Medulla oblongata (tissue), 1 donor: ENCODE measurements around the gene OR4N2.
"Not testable (repeated sequence)": the region's sequence is repeated elsewhere in the genome, so short reads cannot be mapped to it uniquely, and the experiment has no call there.

Experiments used
- DNase-seq: peaks from one replicate; pipeline ENCODE4 v3.0.0-alpha.2; 2015; ENCODE audit errors: extremely low spot score

OR4N2 gene, protein sequence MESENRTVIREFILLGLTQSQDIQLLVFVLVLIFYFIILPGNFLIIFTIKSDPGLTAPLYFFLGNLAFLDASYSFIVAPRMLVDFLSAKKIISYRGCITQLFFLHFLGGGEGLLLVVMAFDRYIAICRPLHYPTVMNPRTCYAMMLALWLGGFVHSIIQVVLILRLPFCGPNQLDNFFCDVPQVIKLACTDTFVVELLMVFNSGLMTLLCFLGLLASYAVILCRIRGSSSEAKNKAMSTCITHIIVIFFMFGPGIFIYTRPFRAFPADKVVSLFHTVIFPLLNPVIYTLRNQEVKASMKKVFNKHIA

DNA sequence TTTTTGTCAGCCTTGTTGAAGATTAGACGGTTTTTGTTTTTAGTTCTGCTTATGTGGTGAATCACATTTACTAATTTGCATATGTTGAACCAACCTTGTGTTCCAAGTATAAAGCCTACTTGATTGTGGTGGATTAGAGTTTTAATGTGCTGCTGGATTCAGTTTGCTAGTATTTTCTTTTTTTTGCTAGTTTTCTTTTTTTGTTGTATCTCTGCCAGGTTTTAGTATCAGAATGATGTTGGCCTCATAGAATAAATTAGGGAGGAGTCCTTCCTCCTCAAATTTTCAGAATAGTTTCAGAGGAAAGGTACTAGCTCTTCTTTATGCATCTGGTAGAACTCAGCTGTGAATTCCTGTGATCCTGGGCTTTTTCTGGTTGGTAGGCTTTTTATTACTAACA, at the start of gene OR4N2:
Gene OR4N2 (plus strand): TSS at position 301 of the 400 bp plus-strand sequence. CDS start 23,679 bp downstream, outside the sequence.
- not testable (repeated sequence) for DNase-seq

DNA sequence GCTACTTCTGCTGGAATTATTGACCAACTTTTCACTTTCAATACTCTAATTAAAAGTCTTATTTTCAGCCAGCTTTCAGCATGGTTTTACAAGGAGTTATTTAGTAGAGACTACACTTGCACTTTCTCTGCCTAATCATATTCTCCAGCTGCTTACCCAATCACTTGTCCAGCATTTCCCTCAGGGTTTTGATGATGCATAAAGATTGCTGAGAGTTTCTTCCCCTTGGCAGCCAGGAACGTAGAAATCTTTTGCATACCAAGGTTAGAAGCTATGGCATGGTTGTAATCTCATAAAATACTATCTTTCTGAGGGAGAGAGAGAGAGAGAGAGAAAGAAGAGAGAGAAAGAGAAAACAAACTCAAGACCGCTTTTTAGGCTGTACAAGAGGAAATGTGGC, 49.4 kb upstream of the OR4N2 start:
- no peak for DNase-seq

DNA sequence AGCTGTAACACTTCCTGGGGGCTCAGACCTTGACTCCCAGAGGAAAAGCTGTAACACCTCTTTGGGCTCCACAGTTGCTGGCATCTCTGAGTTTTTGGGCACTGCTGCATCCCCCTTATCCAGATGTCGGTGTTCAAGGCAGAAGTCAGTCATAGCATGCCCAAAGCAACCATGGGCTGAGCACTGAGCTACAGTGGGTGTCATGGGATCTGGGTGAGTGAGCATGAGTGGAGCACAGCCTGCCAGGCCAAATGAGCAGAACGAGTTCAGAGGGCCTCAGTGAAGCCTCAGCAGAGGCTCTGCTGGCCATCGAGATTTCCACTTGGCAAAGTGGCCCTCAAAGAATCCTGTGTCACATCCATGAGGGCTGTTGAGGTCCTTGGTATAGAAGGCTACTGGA, 32.1 kb upstream of the OR4N2 start:
- DNase-seq, result not testable (repeated sequence)

- peak; percentile 56 for DNase-seq
Measured at GRCh38 chr14:19771895-19772430, 31.6 kb upstream of the OR4N2 start.

- DNase-seq, result not testable (repeated sequence)
Measured at GRCh38 chr14:19772454-19772853, 31.1 kb upstream of the OR4N2 start.

DNA sequence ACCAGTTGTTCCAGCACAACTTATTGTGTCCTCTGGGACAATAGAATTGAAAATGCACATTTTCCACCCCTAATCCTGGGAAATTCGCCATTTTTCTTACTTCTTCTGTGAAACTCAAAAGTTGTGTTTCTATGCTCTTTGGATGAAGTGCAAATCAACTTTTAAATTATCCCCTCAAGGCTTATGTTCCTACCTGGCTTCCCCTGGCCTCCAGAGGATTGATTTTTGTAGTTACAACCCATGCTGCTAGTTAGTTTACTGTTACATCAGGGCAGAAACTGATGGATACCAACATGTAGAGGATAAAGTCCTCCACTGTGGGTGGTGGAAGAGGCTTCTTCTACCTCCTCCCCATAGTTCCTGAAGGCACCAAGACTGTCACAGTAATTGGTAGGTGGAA, 30.4 kb upstream of the OR4N2 start, which contains the start of gene OR4M1:
Gene OR4M1 (plus strand): TSS at position 301 of the 400 bp plus-strand sequence. CDS start 6,819 bp downstream, outside the sequence.
- DNase-seq, result not testable (repeated sequence)

- DNase-seq, result no peak
Measured at GRCh38 chr14:19775587-19775986, 28.0 kb upstream of the OR4N2 start.

DNA sequence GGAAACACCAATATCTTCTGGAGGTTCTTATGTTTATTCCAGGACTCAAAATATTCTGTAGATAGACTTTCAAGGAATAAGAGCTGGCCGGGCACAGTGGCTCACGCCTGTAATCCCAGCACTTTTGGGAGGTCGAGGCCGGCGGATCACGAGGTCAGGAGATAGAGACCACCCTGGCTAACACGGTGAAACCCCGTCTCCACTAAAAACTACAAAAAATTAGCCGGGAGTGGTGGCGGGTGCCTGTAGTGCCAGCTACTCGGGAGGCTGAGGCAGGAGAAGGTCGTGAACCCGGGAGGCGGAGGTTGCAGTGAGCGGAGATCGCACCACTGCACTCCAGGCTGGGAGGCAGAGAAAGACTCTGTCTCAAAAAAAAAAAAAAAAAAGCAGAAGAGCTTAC, 17.7 kb upstream of the OR4N2 start:
- DNase-seq, result not testable (repeated sequence)

DNA sequence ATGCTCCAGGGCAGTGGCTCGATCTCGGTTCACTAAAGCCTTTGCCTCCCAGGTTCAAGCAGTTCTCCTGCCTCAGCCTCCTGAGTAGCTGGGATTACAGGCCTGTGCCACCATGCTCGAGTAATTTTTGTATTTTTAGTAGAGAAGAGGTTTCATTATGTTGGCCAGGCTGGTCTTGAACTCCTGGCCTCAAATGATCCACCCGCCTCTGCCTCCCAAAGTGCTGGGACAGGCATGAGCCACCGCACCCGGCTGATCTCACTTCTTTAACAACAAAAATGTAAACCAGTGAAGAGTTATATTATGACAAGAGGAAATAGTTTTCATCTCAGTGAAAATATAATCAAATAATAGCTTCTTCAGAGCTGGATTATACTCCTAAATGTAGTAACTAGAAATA, 16.3 kb upstream of the OR4N2 start:
- not testable (repeated sequence) for DNase-seq

DNA sequence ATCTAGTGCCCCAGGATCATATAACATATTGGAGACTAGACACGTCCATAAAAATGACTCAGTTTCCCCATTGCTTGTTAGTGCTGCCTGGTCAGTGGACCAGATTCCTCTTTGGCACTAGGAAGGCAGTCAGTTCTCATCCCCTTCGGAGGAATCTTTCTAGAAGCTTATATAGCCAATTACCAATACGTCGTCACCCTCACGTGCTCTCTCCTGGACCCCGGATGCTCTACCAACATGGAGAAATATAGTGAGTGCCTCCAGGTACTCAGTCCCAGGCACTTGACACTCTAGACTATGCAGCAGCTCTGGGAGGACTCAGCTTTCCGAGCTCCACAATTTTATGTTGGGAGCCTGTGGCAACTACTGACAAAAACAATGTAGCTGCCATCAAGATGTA, 15.4 kb upstream of the OR4N2 start:
- not testable (repeated sequence) for DNase-seq

DNA sequence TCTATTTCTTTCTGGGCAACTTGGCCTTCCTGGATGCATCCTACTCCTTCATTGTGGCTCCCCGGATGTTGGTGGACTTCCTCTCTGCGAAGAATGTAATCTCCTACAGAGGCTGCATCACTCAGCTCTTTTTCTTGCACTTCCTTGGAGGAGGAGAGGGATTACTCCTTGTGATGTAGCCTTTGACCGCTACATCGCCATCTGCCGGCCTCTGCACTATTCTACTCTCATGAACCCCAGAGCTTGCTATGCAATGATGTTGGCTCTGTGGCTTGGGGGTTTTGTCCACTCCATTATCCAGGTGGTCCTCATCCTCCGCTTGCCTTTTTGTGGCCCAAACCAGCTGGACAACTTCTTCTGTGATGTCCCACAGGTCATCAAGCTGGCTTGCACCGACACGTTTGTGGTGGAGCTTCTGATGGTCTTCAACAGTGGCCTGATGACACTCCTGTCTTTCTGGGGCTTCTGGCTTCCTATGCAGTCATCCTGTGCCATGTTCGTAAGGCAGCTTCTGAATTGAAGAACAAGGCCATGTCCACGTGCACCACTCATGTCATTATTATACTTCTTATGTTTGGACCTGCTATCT, 7.0 kb upstream of the OR4N2 start:
- DNase-seq, result not testable (repeated sequence)

DNA sequence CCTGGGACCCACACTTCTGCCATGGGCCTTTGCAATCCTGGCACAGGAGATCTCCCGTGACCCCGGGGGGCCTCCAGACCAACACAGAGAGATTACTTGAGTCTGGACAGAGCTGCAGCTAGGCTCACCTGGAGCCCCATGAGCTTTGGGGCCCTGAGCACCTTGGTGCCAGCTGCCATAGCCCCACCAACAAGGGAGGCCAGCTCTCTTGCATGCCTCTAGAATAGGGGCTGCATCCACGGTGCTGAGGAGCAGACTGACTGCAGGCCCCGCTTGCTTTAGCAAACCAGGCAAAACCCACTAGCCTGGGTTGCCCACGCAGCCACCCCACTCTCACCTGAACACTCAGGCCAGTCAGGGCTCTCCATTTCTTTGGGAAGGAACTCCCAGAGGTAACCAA, 3.7 kb upstream of the OR4N2 start:
- DNase-seq, result no peak

DNA sequence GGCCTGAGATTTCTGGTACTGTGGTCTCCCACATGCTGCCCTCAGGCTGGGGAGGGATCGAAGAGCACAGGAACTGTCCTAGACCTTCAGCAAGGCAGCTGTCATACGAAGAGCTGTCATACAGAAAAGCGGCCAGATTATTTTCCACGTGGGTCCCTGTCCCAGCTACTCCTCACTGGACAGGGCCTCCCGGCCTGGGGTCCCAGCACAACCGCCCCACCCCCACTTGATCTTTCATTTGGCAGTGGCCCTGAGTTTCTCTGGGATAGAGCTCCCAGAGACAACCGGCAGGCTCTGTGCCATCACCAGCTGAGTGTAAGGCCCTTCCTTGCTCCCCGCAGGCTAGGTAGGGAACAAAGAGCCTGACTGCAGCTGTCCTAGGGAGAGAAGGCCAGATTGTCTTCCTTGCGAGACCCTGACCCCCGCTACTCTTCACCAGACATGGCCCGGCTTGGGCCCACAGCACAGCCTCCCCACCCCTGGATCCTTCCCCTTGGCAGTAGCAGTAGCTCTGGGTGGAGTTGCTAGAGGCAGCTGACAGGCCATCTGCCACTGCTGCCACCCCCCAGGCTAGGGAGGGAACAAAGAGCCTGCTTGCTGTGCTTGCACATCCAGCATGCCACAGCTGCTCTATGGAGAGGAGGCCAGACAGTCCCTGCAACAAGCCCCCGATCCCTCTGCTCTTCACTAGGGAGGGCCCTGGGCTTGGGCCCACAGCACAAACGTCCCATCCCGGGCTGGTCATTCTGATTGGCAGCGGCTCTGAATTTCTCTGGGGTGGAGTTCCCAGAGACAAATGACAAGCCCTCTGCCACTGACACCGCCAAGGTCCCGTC, 3.1 kb upstream of the OR4N2 start:
- peak; percentile 86 for DNase-seq

GRCh38 chr14:19801118-19801464, 2.5 kb upstream of the OR4N2 start:
- no peak for DNase-seq

DNA sequence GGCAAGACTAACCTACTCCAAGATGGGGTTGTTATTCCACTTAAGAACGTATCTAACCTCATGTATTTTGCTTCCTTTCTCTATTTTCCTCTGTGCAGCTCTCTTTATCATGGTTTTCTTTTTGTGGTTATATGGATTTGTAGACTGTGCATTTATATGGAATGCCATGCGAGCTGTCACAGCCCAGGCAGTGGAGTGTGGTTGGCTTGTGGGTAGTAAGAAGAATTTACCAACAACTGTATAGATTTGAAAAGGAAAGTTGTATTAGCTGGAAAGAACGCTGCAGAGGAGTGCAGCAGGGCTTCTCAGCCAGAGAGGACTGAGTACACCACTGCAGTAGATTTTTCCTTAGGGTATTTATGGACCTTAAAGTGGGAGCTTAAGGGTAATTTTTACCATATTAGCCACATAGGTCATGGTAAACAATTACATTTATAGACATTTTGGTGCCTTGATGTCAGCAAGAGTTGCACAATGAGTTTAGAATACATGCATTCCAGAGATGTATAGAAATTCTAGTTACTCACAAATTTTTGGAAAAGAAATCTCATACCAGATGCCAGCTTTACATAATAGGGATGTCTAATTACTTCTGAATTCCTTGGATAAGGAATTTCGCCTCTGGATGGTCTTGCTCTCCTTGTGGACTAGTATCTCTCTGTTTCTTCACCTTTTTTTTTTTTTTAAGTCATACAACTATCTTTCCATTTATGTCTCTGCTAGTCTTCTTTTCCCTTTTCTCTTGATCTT, 9.8 kb downstream of the OR4N2 start:
- DNase-seq, result not testable (repeated sequence)

DNA sequence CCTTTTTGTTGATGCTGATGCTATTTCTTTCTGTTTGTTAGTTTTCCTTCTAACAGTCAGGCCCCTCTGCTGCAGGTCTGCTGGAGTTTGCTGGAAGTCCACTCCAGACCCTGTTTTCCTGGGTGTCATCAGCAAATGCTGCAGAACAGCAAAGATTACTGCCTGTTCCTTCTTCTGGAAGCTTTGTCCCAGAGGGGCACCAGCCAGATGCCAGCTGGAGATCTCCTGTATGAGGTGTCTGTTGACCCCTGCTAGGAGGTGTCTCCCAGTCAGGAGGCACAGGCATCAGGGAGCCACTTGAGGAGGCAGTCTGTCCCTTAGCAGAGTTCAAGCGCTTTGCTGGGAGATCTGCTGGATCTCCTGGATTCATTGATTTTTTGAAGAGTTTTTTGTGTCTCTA, 16.3 kb downstream of the OR4N2 start:
- not testable (repeated sequence) for DNase-seq

DNA sequence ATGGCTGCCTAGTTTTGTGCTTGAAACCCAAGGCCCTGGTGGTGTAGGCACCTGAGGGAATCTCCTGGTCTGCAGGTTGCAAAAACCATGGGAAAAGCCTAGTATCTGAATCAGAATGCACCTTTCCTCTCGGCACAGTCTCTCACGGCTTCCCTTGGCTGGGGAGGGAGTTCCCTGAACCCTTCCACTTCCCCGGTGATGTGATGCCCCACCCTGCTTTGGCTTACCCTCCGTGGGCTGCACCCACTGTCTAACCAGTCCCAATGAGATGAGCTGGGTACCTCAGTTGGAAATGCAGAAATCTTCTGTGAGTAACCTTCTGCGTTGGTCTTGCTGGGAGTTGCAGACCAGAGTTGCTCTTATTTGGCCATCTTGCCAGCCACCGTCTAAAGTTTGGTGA, 17.4 kb downstream of the OR4N2 start:
- DNase-seq, result not testable (repeated sequence)

DNA sequence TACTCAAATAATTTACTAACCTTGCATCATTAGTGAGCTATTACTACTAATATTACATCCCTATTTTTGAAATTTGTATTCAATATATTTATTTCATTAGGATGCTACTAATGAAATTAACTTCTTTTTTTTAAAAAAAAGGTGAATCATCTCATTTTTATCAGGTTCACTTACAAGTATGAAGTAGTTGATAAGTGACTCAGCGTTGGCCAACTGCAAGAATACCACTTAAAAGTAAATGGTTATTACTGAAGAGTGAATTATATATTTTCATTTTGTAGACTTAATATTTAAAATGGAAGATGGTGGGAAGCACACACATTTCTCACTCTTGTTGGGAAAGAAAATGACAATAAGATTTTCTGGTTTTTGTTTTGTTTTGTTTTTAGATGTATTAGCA, 19.6 kb downstream of the OR4N2 start:
- DNase-seq, result no peak

DNA sequence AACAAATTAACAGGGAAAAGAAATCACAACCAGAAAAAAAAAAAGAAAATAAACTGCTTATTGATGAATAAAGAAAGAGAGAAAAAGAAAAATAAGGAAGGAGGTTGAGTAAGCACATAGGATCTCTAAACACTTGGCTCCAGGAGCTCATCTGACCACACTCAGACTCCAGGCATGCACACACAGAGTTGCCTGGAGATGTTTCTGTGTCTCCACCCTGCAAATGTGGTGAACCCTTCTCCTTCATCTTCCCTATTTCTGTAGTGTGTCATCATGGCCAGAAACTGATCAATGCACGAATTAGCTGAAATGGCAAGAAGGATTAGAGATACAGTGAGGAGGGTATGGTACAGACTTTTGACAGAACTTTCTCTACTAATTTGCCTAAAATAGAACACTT, 20.2 kb downstream of the OR4N2 start:
- no peak for DNase-seq

DNA sequence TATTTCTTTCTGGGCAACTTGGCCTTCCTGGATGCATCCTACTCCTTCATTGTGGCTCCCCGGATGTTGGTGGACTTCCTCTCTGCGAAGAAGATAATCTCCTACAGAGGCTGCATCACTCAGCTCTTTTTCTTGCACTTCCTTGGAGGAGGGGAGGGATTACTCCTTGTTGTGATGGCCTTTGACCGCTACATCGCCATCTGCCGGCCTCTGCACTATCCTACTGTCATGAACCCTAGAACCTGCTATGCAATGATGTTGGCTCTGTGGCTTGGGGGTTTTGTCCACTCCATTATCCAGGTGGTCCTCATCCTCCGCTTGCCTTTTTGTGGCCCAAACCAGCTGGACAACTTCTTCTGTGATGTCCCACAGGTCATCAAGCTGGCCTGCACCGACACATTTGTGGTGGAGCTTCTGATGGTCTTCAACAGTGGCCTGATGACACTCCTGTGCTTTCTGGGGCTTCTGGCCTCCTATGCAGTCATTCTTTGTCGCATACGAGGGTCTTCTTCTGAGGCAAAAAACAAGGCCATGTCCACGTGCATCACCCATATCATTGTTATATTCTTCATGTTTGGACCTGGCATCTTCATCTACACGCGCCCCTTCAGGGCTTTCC, 24.2 kb downstream of the OR4N2 start:
- DNase-seq, result not testable (repeated sequence)

- DNase-seq, result no peak
Measured at GRCh38 chr14:19828314-19828713, 24.7 kb downstream of the OR4N2 start.
